Stimulated activated CD8-positive, alpha-beta memory T cell treated with anti-CD3 and anti-CD28 coated beads, Interleukin-15, amount 100 ng/mL, for 48 hours (primary cell): ENCODE results near the gene MLLT10.
"Not testable (repeated sequence)": the region's sequence is repeated elsewhere in the genome, so short reads cannot be mapped to it uniquely, and the experiment has no call there.

Experiments used
- DNase-seq, 2 donors: peaks; one replicate each; pipeline ENCODE4 v3.0.0-alpha.2; 2020; ENCODE audit warnings: low read depth in 2 of 2

MLLT10 gene

DNA sequence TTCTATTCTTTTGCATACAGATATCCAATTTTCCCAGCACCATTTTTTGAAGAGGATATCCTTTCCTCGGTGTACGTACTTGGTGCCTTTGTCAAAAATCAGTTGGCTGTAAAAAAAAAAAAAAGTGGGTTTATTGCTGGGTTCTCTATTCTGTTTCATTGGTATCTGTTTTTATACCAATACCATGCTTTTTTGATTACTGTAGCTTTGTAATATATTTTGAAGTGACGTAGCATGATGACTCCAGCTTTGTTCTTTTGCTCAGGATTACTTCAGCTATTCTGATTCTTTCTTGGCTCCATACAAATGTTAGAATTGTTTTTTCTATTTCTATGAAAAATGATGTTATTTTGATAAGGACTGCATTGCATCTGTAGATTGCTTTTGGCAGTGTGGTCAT, 165.5 kb downstream of the MLLT10 start:
- DNase-seq, result no peak

DNA sequence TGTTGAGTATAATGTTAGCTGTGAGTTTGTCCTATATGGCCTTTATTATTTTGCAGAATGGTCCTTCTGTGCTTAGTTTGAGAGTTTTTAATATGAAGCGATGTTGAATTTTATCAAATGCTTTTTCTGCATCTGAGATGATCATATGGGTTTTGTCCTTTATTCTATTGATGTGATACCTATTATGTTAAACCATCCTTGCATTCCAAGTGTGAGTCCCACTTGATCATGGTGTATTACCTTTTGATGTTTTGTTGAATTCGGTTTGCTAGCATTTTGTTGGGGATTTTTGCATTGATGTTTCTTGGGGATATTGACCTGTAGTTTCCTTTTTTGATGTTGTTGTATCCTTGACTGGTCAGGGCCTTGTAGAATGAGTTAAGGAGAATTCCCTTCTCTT, 166.4 kb downstream of the MLLT10 start:
- DNase-seq, result no peak

DNA sequence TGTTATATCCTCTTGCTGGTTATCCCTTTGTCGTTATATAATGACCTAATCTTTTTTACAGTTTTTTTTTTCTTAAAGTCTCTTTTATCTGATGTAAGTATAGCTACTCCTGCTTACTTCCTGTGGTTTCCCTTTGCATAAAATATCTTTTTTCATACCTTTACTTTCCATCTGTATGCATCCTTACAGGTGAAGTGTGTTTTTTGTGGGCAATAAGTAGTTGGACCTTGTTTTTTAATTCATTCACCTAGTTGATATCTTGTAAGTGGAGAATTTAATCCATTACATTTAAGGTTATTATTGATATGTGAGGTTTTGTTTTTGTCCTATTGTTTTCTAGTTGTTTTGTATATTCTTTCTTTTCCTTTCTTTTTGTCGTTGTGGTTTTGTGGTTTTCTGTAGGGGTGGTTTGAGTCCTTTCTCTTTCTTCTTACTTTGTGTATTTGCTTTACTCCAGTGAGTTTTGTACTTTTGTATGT, 168.6 kb downstream of the MLLT10 start:
- no peak for DNase-seq

DNA sequence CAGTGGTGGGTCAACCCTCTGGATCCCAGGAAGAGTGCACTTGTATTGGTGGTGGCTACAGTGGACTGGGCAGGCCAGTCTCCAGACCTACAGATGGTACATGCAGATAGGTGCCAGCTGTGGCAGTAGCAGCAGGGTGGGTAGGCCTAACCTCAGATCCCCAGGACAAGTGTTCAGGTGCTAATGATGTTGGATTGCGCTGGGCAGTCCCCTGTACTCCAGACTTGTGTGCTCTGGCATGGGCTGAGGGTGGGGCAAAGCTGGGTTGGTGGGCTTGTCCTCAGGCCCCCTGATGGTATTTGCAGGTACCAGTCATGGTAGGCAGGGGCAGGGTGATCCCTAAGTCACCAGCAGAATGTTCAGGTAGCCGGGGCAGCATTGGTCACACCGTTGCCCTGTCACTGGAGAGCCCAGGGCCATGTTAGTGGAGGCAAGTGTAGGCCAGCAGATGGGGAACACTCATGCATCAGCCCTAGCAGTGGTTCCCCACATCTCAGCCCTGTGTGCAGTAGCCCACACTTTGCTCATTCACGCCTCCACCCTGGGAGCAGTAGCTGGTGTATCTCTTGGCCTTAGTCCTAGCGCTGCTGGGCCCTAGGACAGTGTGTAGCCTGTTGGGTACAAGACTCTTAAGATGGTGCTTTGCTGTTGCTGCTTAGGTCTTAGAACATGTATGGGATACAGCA, 171.3 kb downstream of the MLLT10 start:
- no peak for DNase-seq

DNA sequence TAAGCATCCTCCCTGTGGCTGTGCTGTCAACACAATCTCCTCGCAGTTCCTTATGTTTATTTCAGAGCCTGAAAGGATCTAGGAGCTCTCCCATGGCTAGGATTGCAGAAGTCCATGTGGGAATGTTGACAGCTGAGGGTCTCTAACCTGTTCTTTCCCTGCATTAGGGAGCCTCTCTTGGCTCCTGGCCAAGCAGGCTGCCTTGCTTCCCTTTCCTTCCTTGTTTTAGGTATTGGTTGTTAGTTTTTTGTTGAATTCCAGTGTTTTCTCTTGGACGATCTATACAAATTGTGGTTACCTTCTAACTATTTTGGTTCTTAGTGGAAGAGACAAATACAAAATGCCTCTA, 171.8 kb downstream of the MLLT10 start:
- no peak for DNase-seq

DNA sequence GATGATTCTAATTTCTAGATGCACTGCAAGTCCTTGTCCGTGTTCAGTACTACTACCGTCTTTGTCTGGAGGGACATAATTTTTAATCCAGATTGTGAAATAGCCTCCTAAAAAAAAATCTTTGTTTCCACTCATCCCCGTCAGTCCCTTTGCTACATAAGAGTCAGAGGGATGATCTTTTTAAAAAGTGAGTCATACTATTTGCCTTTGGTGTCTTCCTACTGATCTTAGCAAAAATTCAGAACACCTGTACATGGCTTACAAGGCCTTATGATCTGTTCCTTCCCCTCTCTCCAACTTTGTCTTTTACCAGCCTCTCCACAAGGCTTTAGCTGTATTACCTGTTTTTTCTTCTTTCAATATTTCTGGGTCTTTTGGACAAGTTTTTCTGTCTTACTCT, 173.5 kb downstream of the MLLT10 start:
- DNase-seq, result no peak

DNA sequence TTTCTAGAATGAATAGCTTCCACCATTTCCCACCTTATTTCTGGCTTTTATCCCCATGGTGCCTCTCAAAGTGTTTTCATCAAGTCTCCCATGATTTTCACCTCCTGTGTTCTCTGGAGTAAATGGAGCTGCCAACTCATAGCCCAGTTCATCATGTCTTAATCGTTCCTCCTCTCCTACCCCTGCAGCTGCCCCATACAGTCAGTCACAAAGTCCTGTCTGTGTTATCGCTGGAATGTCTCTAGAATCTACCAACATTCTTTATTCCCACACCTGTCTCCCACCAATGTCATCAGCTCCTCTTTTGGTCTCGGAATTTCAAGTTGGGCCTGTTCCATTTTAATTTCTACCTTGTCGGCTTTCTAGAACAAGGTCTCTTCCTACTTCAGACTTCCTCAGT, 178.9 kb downstream of the MLLT10 start:
- DNase-seq, result no peak

DNA sequence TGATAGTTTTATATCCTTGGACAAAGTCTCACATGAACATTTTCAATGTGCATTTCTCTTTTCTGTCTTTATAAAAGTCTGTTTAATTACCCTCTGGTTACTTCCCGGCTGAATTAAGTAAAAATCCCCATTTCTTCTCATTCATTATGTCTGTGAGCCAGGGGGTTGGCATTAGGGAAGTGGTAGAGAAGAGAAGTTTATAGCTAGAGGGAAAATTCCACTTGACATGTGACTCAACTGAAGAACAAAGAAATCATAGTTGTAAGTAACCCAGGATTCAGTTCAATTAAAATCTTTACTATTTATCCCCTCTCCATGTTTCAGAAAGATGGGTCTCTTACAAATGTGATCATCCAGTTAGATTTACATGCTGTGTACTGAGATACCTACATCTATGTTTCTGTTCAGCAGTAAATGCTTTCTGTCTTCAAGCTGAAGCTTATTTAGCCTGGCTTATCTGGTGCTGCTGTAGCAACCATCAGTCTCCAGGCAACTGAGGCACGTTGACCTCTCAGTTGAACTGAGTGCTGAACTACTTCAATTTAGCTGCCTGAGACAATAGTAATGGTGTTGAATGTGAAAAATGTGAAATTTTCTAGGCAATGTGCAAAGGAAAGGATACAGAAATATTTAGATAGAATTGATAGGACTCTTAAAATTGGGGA, 181.6 kb downstream of the MLLT10 start:
- no peak for DNase-seq

DNA sequence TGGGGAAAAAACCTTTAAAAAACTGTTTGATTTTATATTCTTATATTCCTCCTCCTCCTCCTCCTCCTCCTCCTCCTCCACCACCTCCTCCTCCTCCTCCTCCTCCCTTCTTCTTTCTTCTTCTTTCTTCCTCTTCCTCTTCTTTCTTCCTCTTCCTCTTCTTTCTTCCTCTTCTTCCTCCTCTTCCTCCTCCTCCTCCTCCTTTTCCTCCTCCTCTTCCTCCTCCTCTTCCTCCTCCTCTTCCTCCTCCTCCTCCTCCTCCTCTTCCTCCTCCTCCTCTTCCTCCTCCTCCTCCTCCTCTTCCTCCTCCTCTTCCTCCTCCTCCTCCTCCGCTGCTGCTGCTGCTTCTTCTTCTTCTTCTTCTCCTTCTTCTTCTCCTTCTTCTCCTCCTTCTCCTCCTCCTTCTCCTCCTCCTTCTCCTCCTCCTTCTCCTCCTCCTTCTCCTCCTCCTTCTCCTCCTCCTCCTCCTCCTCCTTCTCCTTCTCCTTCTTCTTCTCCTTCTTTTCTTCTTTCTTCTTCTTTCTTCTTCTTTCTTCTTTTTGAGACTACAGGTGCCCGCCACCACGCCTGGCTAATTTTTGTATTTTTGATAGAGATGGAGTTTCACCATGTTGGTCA, 183.5 kb downstream of the MLLT10 start:
- DNase-seq, result not testable (repeated sequence)

DNA sequence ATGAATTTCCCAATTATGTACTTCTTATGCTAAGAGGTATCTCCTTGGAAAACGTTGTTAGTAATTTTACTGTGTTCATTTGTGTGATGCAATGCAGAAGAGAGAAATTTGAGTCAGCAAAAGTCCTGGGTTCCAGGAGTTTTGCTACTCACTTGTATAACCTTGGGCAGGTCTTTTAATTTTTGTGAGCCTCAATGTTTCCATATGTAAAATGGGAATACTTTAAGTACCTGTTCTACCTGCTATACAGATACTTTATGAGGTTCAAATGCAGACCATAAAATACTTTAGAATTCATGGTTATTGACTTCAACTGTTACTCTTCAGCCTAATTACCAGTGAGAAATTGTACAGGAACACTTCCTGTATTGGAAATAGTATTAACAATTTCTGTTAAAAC, 185.5 kb downstream of the MLLT10 start:
- no peak for DNase-seq

DNA sequence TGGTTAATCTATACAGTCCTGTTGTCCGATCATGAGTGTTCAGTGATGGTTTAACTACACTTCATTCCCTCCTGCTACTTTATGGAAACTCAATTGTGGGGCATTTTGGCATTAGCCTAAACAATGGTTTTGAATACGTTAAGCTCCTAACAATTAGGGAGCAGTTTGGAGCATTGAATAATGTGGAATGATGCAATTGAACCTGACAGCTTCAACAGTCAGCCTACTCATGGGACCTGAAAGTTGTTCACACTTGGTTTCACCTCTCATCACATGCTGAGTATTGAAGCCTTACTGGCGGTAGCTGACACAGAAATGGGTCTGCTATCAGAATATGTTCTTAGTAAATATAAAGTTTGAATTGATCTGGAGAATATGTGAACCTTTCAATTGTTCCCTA, 186.1 kb downstream of the MLLT10 start:
- no peak for DNase-seq

DNA sequence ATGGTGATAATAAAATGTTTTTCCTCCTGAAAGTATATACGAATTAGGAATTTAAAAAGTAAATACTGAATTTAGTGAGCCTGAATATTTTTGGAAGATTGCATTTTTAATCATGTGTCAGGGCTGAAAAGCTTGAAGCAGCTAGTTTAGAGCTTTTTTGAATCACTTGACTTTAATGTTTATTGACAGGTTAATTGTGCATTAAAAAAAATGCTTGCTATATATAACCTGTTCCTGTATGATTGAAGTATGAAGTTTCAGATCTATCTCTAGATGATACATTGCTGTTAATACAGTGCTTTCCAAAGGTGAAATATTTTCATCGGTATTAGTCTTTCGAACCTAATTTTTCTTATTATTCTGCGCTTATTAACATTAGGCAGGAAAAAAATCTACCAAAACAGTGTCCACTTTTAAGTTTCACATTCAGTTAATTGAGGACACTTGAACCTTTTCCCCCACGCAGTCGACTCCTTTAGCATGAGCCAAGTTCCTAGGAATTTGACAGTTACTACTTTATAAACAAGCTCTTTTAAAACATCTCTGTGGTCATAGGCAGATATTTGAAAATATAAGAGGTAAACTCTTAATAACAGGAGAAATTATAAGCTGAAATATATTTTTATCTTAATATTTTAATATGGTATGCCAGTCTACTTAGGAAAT, 187.1 kb downstream of the MLLT10 start:
- no peak for DNase-seq

DNA sequence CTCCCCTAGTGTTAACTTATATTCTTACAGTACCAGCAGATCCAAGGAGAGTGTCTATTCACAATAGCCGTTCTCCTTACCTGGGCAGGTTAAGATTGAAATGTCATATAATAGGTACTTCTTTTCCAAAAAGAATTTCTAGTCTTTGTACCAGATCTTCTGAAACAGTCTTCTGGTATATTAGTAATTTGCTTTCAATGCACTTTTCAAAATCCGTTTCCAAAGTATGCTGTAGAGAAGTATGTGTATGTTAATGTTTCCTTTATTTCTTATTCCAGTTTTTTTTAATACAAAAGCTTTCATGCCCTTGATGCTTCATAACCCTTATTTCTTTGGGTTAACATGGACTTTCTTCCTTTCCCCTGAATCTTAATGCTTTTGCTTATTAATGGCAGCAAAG, 188.2 kb downstream of the MLLT10 start:
- DNase-seq, result no peak

DNA sequence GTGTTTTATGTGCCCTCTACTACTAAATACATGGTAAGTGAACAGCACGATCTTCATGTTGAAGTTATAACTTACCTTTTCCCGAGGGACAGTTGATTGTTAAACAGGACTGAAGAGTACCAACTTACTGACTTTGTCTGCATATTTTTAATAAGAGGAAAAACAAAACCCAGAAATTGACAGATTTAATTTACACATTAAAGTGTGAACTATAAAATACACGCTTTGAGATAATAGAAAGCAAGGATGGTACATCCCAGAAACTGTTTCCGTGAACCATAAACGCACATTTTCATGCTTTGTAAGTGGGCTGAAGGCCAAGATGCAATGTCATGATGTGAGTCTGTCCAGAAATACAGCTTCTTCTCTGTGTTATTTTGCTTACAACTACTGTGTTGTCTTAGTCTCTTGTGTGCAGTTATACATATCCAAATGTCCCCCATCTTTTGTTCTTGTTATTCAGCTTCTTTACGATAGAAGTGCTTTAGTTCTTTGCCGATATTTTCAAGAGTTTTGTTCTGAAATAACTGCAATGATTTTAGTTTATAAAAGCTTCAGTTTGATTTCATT, 190.1 kb downstream of the MLLT10 start:
- no peak for DNase-seq

DNA sequence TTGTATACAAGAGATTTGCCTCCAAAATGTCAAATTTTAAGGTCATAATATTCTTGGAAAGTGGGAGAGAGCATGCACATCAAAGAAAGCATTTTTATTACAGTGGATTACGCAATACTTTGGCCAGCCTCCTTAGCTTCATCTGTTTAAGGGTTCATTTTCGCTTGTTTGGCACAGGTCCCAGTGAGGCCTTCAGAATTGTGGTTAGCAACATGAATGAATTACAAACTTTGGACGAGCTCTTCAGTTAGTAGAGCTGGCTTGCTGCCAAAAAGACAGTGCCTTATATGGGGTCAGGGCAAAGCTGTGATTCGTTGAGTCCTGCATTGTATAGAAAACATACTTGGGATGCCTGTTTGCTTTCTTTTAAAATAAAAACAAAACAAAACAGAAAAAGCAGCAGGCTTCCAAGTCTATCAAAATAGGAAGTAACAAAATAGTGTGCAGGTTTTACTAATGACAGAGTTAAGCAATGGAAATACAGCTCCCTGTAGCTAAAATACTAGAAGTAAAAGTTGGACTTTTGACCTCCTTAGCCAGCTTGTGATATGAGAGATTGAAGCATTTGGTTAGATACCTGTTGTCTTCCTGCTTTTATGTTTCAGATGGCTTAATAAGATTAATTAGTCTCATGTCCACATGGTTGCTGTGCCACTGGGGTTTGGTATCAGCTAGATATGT, 190.8 kb downstream of the MLLT10 start:
- no peak for DNase-seq

DNA sequence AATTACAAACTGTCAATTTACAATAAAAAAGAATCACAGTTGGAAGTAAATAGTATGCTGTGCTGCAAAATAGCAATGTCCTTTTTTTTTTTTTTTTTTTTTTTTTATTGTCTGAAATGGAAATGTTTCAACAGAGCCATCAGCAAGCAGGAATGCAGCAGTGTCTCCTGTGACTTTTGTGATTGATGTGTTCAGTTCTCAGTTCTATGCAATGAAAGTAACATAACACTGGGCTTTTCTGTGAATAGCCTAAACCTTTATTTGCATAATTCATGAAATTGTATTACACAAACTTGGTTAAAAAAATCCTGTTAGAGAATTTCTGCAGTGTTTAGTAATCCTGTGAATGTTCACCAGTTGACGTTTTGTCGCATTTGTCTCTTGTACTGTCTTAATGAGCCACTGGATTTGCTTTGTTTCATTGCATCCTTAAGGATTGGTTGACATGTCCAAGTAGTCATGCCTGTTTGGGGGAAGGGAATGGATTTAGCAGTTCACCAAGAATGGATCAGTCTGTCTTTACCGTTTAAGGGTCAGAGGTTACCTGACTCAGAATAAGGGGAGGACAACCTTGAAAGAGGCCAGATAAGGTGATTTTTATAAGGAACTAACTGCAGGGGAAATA, 192.7 kb downstream of the MLLT10 start:
- no peak for DNase-seq

DNA sequence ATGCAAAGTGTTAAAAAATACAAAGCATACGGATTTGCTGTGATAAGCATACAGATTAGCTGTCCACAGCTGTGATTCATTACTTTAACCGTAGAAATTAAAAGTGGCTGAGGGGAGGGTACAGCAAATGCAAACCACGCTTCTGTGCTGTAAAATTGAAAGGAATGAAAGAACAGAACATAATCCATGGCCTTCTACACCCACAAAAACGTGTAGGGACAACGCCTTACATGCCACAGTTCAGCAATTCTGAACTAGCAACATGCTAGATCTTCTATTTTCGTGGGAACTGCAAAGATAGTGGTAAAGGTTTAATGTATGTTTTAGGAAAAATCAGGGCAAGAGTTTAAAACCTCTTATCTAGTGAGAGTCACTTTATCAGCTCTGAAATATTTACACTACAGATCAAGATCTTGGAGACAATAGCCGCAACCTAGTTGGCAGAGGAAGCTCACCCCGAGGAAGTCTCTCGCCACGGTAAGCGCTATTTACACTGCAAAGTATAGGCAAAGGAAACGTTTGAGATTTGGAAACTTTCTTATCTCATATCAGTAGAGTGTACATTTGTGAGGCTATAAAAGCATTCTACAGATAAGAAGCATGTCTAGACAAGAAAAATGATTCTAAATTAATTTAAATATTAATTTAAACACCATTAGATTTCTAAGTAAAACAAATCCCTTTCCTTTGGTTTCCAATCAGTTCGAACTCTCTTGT, 193.6 kb downstream of the MLLT10 start:
- DNase-seq, result no peak

DNA sequence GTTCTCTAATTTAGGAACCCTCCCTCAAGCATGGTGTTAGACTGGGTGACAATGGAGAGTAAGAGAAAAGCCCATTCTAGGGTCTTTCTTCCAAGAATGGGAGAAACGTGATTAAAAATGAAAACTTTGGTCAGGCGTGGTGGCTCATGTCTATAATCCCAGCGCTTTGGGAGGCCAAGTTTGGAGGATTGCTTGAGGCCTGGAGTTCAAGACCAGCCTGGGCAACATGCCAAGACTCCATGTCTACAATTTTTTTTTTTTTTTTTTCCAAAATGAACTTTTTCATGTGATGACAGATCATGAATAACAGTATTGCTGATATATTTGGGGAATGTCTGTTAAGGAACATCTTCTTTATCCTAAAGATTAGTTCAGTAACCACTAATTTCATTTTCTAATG, 194.6 kb downstream of the MLLT10 start:
- no peak for DNase-seq

DNA sequence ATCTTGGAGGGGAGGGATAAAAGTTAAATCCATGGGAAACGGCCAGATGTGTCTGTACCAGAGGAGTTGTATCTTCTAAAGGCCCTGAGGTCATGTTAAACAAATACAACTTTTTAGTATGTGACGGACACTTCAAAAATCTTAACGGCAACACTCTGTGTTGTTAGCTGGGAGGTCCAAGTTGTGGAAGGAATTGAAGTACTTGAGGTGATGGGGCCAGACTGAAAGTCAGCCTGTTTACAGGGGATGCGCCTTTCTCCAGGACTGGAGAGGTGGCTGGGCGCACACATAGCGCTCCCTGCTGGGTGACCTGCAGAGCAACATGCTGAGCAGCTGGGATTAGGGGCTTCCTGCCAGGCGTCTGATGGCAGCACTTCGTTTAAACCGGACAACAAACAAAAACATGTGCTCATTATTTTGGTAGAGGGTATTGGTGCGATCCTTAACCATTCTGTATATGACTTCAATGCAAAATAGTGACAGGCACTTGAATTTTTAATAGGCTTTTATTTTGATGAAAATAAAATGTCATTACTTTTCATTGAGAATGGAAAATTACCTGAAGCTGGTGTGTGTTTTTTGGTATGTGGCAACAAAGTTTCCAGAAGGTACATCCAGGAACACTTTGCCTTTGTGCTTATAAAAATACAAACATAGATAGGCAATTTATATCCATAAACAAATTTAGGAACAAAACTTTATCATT, 198.2 kb downstream of the MLLT10 start:
- DNase-seq, result peak; percentile 12 to 32

DNA sequence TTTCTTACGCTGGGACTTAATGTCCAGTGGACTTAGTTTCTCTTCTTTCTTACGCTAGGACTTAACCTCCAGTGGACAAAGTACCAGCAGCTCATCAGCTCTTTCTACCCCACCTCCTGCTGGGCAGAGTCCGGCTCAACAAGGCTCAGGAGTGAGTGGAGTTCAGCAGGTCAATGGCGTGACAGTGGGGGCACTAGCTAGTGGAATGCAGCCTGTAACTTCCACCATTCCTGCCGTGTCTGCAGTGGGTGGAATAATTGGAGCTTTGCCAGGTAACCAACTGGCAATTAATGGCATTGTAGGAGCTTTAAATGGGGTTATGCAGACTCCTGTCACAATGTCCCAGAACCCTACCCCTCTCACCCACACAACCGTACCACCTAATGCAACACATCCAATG, 199.7 kb downstream of the MLLT10 start:
- DNase-seq, result no peak
